Measurements from ENCODE around the gene DNAI4. TPM values are rescaled to one million over a fixed set of nuclear protein-coding genes. Genes with fewer than 3 reads are reported as not detected.
A peak's percentile ranks its signal among the peaks of the same experiment; 100 is the strongest.
"Not testable (repeated sequence)": the region's sequence is repeated elsewhere in the genome, so short reads cannot be mapped to it uniquely, and the experiment has no call there.

DNAI4 gene
- total RNA-seq, 1 donor = 2.2 TPM

DNA sequence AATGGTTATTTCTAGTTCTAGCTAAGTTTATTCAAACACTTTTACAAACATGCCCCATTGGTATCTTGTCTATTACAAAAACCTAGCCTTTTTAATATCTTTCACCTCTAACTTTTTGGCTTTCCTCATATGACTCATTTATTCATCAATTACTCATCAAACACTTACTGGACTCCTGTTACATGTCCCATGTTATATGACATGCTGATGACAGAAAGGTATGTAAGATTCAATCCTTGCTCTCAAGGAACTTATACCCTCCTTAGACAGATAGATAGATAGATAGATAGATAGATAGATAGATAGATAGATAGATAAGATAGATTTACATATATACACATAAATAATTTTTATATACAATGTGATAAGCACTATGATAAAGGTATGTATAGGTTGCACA lies 89.7 kb downstream of the DNAI4 start:
- DNase-seq (ENCODE audit: low read depth in 2 of 3, low spot score in 2 of 3) = no peak

DNA sequence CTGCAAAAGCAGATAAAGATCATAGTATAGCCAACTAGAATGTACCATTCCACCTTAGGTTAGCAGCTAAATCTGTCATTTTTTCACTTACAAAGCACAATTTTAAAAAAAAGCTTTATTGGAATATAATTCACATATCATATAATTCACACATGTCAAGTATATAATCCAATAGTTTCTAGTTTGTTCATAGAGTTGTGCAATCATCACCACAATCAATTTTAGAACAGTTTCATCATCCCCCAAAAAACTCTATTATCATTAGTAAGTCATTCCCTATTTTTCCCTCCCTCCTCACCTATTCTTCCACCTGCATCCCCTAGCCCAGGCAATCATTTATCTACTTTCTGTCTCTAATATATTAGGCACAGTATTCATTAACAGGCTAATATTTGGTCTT lies 91.5 kb downstream of the DNAI4 start:
- no peak for DNase-seq (ENCODE audit: low read depth in 2 of 3, low spot score in 2 of 3)

DNA sequence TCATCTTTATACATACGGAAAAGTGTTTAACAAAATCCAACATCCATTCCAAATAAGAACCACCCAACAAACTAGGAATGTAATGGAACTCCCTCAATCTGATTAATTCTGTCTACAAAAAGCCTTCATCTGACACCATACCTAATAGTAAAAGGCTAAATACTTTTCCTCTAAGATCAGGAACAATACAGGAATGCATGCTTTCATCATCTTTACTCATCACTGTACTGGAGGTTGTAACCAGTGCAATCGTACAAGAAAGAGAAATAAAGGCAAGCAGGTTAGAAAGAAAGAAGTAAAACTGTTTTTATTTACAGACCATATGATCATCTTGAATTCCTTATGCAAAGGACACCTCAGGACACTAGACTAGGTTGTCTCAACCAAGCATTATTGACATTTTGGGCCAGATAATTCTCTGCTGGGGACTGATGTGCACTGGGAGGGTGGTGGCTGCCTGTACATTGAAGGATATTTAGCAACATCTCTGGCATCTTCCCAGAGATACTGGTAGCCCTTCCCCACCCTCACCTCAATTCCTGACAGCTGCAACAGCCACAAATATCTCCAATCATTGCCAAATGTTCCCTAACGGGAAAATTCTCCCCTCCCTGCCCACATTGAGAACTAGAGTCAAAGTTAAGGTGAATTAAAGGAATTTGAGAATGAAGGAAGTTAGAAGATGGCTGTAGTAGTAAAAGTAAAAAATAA lies 93.0 kb downstream of the DNAI4 start:
- no peak for DNase-seq (ENCODE audit: low read depth in 2 of 3, low spot score in 2 of 3)

DNA sequence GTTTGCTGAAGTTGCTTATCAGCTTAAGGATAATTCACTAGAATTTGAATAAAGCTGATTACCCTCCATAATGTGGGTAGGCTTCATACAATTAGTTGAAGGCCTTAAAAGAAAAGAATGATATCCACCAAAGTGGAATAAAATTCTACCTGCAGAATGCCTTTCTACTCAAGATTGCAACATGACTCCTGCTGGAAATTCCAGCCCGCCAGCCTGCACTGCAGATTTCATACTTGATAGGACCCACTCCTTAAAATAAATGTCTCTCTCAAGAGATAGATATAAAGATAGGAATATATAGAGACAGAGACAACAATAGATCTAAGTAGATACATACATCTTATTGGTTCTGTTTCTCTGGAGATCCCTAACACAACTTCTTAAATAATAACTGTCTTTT lies 99.9 kb downstream of the DNAI4 start:
- no peak for DNase-seq (ENCODE audit: low read depth in 2 of 3, low spot score in 2 of 3)

DNA sequence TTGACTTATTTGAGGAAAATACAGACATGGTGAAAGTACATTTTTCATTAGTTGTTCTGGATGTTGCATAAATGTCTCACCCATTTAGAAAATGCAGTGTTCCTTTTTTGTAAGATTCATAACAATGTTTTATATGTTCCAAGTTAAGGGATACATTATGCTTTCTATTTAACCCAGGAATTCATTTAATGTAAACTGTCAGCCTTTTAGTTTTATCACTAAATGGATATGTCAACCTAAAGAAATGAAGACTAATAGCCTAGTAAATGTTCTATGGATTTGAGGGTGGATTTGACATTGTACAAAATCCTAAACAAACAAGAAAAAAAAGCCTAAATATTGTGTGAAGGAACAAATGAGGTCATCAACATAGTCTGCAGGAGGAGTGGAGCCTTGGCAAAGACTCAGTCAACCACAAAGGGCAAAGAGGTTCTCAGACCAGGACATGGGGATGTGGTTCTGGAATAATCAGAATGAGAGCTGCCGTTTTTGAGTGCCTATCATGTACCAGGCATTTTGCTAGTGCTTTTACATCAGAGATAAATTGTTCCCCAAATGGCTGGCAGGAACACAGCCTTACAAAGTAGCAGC lies 114.8 kb downstream of the DNAI4 start:
- DNase-seq (ENCODE audit: low read depth in 2 of 3, low spot score in 2 of 3) = no peak

DNA sequence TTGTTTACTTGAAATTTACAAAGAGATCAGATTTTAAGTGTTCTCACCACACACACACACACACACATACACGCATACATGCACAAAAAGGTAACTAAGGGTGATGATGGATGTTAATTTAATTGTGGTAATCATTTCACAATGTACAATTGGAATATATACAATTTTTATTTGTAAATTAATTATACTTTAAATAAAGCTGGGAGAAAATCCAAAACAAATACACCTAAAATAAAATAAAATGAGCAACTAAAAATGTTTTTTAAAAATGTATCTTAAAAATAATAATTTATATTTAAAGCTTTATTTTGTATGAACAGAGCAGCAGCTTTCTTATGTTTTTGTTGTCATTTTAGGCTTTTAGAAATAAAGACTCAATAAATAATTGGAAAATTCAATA lies 115.4 kb downstream of the DNAI4 start:
- no peak for DNase-seq (ENCODE audit: low read depth in 2 of 3, low spot score in 2 of 3)

DNA sequence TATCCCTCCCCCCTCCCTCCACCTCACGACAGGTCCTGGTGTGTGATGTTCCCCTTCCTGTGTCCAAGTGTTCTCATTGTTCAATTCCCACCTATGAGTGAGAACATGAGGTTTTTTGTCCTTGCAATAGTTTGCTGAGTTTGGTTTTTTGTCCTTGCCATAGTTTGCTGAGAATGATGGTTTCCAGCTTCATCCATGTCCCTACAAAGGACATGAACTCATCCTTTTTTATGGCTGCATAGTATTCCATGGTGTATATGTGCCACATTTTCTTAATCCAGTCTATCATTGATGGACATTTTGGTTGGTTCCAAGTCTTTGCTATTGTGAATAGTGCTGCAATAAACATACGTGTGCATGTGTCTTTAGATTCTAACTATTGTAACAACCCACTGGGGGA lies 128.8 kb downstream of the DNAI4 start:
- DNase-seq (ENCODE audit: low read depth in 2 of 3, low spot score in 2 of 3) = not testable (repeated sequence)

DNA sequence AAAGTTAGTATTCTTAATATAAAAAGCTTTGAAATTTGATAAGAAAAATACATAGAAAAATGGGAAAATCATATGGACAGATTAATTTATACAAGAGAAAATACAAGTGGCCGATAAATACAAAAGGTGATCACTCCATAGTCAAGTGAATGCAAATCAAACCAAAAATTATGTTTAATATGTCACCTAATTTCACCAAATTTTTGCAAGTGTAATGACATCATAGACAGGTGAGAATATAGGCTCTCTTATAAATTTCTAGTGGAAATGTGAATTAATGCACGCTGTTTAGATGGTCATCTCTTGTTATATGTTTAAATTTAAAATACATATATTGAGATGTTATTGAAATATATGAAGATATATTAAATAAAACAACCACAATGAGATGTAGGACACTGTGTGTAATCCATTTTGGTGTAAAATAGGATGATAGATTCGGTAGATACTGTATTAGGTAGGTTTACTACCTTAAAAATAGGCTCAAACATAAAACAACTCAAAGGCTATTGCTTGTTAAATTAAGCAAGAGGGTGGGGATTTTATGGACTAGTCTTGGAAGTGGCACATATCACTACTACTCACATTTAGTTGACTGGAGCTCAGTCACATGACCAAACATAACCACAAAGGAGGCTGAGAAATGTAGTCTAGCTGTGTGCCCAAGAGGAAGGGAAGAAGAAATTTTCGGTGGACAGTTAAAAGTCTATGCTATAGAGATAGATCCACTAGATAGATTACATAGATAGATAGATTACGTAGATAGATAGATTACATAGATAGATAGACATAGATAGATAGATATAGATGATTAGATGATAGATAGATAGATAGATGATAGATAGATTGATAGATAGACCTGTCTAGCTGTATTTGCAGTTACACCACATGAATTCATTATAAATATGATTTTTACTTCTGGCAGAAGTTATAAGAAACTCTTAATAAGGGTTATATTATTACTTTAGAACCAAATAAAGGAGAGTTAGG lies 132.7 kb downstream of the DNAI4 start:
- DNase-seq (ENCODE audit: low read depth in 2 of 3, low spot score in 2 of 3) = no peak

DNA sequence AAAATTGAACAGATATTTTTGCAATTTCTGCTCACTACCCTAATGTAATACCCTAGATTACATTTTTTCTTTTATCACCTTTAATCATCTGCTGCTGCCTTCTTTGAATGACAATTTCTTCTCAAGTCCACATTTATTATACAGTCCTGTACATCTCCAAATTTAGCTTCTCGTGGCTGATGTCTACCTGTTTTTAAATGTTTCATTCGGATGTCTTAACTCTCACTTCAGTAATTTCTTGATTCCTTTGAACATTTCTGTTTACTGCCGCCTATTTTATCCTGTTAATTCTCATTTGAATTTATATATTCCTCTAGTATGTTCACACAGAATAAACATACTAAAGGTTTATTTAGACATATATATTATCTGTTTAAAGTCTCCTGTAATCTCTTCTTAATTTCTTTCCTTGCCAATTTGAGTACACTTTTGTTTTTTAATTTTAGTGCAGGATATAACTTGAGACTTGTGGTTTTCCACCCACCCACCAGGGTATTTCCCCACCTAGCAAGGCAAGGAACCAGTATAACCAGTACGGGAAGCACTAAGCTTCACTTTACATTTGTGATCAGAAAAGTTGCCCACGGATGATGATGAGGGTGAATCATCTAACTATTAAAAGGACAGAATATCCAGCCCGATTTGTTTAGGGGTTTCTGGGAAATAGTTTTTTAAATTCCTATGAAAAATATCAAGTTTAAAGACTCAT lies 136.3 kb downstream of the DNAI4 start:
- DNase-seq (ENCODE audit: low read depth in 2 of 3, low spot score in 2 of 3) = peak in 2 of 3 donors; percentile 6 to 16

DNA sequence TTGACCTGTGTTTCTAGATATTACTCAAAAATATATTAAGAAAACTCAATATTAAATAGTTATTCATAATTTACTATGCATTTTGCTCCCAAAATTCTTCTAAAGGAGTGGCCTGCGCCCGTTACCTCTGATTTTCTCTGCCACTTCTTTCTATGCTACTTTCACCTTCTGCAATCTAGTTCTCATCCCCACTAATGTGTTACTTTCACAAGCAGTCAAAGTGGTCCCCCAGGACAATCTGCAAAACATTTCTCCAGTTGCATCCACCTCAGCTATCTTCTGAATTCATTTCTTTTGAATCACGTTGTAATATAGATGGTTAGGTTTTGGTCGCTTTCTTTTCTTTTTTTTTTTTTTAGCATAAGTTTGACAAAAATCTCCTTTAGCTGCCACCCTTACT lies 137.0 kb downstream of the DNAI4 start:
- no peak for DNase-seq (ENCODE audit: low read depth in 2 of 3, low spot score in 2 of 3)

DNA sequence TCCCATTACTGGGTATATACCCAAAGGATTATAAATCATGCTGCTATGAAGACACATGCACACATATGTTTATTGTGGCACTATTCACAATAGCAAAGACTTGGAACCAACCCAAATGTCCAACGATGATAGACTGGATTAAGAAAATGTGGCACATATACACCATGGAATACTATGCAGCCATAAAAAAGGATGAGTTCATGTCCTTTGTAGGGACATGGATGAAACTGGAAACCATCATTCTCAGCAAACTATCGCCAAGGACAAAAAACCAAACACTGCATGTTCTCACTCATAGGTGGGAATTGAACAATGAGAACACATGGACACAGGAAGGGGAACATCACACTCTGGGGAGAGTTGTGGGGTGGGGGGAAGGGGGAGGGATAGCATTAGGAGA lies 138.9 kb downstream of the DNAI4 start:
- DNase-seq (ENCODE audit: low read depth in 2 of 3, low spot score in 2 of 3) = not testable (repeated sequence)

DNA sequence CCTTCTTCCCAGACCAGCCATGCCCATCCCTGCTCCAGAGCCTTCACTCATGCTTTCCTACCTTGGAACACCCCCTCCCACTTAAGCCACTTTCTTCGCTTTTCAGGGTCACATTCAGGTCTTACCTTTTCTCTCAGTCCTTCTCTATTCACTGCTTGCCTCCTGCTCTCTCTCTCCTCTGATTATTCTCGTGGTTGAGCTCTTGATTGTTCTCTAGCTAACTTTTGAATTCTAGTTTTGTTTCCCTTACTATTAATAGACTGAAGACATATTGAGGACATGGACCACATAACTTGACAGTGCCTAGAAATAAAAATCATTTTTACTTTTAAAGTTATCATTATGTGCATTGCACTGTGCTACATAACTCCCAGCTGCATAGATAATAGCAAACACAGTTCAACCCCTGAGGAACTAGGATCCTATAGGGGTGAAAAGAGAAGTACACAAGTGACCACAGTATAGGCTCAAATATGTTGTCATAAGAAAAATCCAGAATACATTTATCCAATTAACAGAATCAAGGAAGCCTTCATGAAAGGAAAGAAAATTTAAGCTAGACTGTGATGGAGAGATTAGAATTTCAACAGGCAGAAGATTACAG lies 145.1 kb downstream of the DNAI4 start:
- DNase-seq (ENCODE audit: low read depth in 2 of 3, low spot score in 2 of 3) = no peak

DNA sequence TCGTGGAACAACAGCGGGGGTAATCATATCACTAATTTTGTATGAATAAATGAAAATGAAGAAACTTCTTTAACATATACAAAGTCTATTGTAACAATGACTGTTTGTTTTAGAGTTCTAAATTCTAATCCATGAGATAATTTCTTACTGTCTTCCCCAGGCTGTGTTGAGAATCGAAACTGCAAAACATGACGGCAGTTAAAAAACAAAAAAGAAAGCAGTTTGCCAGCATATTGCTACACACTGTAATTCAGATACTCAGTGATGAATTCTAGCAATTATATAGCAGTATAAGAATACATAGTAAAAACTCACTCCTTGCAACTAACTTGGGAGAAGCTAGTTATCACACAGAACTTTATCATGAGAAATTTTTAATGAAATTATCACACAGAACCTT lies 145.7 kb downstream of the DNAI4 start:
- no peak for DNase-seq (ENCODE audit: low read depth in 2 of 3, low spot score in 2 of 3)

DNA sequence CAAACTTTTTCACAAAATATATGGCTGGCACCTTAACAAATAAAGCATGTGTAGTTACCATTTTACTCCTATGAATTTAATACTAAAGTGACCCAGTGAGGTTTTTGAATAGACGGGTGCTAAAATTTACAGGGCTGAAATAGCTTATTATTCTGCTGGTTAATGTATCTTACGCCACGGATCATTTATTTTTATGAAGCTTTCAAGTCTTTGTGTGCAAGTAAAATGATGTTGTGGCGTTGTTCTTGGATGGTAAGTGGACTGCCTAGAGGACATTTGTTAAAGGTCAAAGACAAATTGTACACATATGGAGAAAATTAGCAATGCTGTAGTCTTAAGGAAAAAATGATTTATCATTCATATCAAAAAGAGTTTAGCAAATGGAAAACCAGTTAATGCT lies 146.4 kb downstream of the DNAI4 start:
- DNase-seq (ENCODE audit: low read depth in 2 of 3, low spot score in 2 of 3) = no peak

DNA sequence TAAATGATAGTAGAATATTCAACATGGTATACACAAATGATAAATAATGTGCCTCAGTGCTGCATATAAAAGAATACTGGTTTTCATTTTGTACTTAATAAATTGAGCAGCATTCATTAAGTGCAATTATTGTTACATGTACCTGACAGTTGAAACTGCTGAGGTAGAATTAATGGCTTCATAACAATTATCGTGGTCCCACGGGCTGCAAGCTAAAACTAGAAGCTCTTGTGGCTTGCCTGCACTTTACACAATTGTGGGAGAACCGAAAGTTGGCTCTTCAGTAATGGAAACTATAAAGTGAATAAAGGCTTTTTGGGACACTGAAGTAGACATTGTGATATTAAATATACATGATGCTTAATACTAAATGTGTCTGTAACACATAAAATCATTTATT lies 146.8 kb downstream of the DNAI4 start:
- DNase-seq (ENCODE audit: low read depth in 2 of 3, low spot score in 2 of 3) = no peak

DNA sequence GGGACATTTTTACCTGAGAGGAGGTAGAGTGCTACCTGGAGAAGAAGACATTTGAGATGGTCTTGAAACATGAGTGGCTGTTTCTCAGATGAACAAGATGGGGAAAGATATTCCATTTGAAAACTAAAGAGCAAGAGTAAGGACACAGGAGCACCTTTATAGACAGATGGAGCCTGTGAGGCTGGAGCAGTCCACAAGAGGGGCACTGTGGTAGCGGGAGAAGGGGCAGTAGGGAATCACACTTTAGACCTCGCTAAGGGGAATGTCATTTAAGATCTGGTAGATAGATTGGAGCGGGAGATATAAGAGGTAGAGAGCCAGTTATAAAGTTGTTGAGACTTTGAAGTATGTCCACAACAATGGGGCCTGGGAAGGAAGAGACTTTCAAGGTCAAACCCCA lies 149.0 kb downstream of the DNAI4 start:
- DNase-seq (ENCODE audit: low read depth in 2 of 3, low spot score in 2 of 3) = no peak

DNA sequence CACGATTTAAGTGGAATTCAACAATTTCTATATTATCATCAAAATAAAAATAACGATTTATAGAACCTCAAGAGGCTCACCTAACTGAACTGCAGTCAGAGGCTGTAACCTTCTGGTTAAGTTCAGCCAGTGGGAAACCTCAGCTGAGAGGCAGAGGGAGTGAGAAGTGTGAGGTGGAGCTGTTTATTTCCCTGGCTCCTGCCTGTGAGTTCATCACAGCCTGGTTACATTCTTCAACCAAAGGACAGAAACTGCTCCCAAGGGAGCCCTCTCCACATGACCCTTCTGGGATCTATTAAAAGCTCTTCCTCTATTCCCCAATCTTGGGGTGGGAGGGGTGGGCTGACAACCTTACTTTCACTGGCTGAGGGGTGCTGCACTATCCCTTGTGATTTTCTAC lies 150.2 kb downstream of the DNAI4 start:
- no peak for DNase-seq (ENCODE audit: low read depth in 2 of 3, low spot score in 2 of 3)

DNA sequence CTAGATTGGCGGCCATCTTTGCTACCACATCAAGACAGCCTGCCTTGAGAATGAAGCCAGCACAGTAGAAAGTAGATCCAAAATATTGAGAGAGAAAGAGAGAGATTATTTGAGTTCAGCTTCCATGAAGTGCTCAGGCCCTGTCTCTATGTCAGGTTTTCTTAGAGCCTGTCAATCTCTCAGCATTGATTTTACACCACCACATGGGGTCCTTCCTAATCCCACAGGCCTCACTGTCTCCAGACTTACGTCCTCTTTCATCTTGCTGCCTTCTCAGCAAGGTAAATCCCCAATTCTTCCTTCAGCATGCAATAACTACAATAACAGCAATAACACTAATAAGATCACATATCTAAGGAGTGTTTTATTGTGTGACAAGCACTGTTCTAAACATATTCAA lies 151.4 kb downstream of the DNAI4 start:
- DNase-seq (ENCODE audit: low read depth in 2 of 3, low spot score in 2 of 3) = no peak

DNA sequence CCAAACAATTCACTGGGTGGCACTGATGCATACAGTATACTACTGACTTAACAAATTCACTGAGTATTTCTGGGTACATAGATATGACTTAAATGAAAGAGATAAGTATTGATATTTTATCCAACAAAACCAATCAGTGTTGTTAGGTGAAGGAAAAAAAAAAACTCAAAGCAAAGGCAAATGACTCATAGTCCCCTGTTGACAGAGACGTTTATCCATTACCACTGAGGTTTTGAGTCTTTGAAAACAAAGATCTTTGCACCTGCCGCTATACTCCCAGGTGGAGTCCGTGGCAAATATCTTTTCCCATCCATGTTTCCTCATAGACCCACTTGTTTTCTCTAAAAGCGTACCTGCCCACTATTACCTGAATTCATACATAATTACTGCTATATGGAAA lies 154.0 kb downstream of the DNAI4 start:
- DNase-seq (ENCODE audit: low read depth in 2 of 3, low spot score in 2 of 3) = no peak

DNA sequence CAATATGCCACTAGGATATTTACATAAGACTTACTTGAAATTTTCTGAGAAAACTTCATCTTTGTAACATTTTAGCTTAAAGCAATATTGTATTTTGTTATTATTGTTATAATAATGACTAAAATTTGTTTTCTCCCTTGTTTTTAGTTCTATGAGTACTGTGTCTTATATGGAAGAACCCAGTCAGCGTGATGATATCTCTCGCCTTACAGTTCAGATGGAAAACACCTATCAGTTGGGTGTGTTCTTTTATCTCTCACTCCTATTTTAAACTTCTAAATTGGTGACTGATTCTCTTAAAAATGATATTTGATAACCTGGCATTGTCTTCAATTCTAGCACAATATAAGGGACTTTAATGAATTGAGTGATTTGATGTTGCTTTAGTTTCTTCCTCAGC lies 154.4 kb downstream of the DNAI4 start:
- DNase-seq (ENCODE audit: low read depth in 2 of 3, low spot score in 2 of 3) = no peak
